Uterus (tissue), 4 donors: ENCODE data around the gene EDEM3. TPM values are rescaled to one million over a fixed set of nuclear protein-coding genes. Genes with fewer than 3 reads are reported as not detected.
"Not testable (repeated sequence)": the region's sequence is repeated elsewhere in the genome, so short reads cannot be mapped to it uniquely, and the experiment has no call there.

Experiments
- DNase-seq, 2 donors: peaks; one replicate each; pipeline ENCODE4 v3.0.0-alpha.2; 2019 to 2020
- H3K27ac ChIP-seq, 2 donors: fragments of 200-600 bp; sonication (generic); 1 replicate in 1 of 2; 2 replicates in 1 of 2; pipeline ENCODE4 v1.5.1; 2016 to 2018
- H3K27me3 ChIP-seq, 2 donors: fragments of 200-600 bp; sonication (generic); one replicate each; pipeline ENCODE4 v1.5.1; 2018 to 2019; ENCODE audit warnings: control low read depth in 1 of 2
- H3K36me3 ChIP-seq, 2 donors: fragments of 200-600 bp; sonication (generic); one replicate each; pipeline ENCODE4 v1.5.1; 2019; ENCODE audit warnings: control low read depth in 1 of 2
- H3K4me1 ChIP-seq, 2 donors: fragments of 200-600 bp; sonication (generic); one replicate each; pipeline ENCODE4 v1.5.1; 2018 to 2019; ENCODE audit warnings: control low read depth in 1 of 2
- H3K4me3 ChIP-seq, 2 donors: fragments of 200-600 bp; sonication (generic); 1 replicate in 1 of 2; 2 replicates in 1 of 2; pipeline ENCODE4 v1.5.1; 2018 to 2019; ENCODE audit warnings: mild to moderate bottlenecking in 1 of 2
- H3K9me3 ChIP-seq, 2 donors: fragments of 200-600 bp; sonication (generic); one replicate each; pipeline ENCODE4 v1.5.1; 2019; ENCODE audit warnings: control low read depth in 1 of 2
- CTCF ChIP-seq, 4 experiments: fragments of 200-600 bp in 2 of 4; fragments of 450-650 bp in 2 of 4; sonication (generic) in 2 of 4; IDR thresholded peaks; one replicate each; pipeline ENCODE4 v1.5.1; 2016 to 2019; ENCODE audit warnings: antibody characterized with exemption in 4 of 4, mild to moderate bottlenecking in 2 of 4, moderate library complexity in 1 of 4
- POLR2A ChIP-seq, 2 donors: fragments of 450-650 bp; IDR thresholded peaks; one replicate each; pipeline ENCODE4 v1.6.1; 2016; ENCODE audit warnings: antibody characterized with exemption in 2 of 2, mild to moderate bottlenecking in 1 of 2, moderate library complexity in 1 of 2
- intact Hi-C: fragments of 100-400 bp; cut with DNase I; formaldehyde crosslinking; loops from one replicate; pipeline ENCODE4 v1.15.1; 2023; ENCODE audit warnings: low total_unique reads
- total RNA-seq, 4 donors: library from RNA; depleted of rRNA in 3 of 4; stranded (reverse); fragments of >200 nt in 3 of 4; gene quantifications; one replicate each; pipeline versions ENCODE4 v1.1.0 to v1.2.4, GENCODE V29; 2014 to 2023
- donor health status: DM: yes; HTN: yes; CAD: no.

Gene EDEM3
- total RNA-seq, 4 donors from 2014 or later, result 12.8 to 64.7 (median 35.6) TPM

GRCh38 chr1:184790642-184791549, 36.2 kb upstream of the EDEM3 start:
- Histone ChIP-seq H3K36me3 (no peaks in the 10 kb centered on the region), H3K4me3 (no peak overlapping the region), H3K27me3 (no peaks in the 10 kb centered on the region), H3K4me1 (no peaks in the 10 kb centered on the region), H3K27ac (no peak overlapping the region), H3K9me3 (no peaks in the 10 kb centered on the region)
- intact Hi-C loops, result no loop called here
- no peak for DNase-seq
- TF ChIP-seq CTCF (IDR thresholded peaks at IDR 0.05) (no peak), POLR2A (IDR thresholded peaks at IDR 0.05) (no peak)

- Histone ChIP-seq H3K27me3 (no peaks in the 10 kb centered on the region), H3K27ac (no peak overlapping the region), H3K9me3 (no peaks in the 10 kb centered on the region), H3K36me3 (no peaks in the 10 kb centered on the region), H3K4me1 (no peaks in the 10 kb centered on the region), H3K4me3 (no peak overlapping the region)
- TF ChIP-seq POLR2A (IDR thresholded peaks at IDR 0.05), result no peak
- no peak for TF ChIP-seq CTCF (IDR thresholded peaks at IDR 0.05)
- intact Hi-C loops, result no loop called here
- no peak for DNase-seq
These were observed 35.2 kb upstream of the EDEM3 start for GRCh38 chr1:184789884-184790283.

- no peak overlapping the region for H3K27ac ChIP-seq
- H3K4me3 ChIP-seq, result no peak overlapping the region
- H3K9me3 ChIP-seq, result no peaks in the 10 kb centered on the region
- H3K4me1 ChIP-seq, result no peaks in the 10 kb centered on the region
- no peaks in the 10 kb centered on the region for H3K36me3 ChIP-seq
- TF ChIP-seq POLR2A (IDR thresholded peaks at IDR 0.05) (no peak), CTCF (IDR thresholded peaks at IDR 0.05) (no peak)
- DNase-seq, result no peak
- H3K27me3 ChIP-seq, result no peaks in the 10 kb centered on the region
- intact Hi-C loops, result no loop called here
These were observed 34.3 kb upstream of the EDEM3 start for GRCh38 chr1:184788970-184789369.

- Histone ChIP-seq H3K9me3 (no peaks in the 10 kb centered on the region), H3K4me3 (no peak overlapping the region), H3K27ac (no peak overlapping the region), H3K4me1 (no peaks in the 10 kb centered on the region), H3K36me3 (no peaks in the 10 kb centered on the region), H3K27me3 (no peaks in the 10 kb centered on the region)
- intact Hi-C loops, result no loop called here
- DNase-seq, result no peak
- no peak for TF ChIP-seq CTCF (IDR thresholded peaks at IDR 0.05)
- TF ChIP-seq POLR2A (IDR thresholded peaks at IDR 0.05), result no peak
These were observed 30.9 kb upstream of the EDEM3 start for GRCh38 chr1:184785529-184785928.

GRCh38 chr1:184783723-184784122, 29.1 kb upstream of the EDEM3 start:
- H3K27me3 ChIP-seq, intact Hi-C loops, H3K4me3 ChIP-seq, H3K9me3 ChIP-seq, H3K27ac ChIP-seq, H3K4me1 ChIP-seq, H3K36me3 ChIP-seq, DNase-seq: not testable (repeated sequence)
